ENCODE data around the gene AKIRIN2. TPM values are rescaled to one million over a fixed set of nuclear protein-coding genes. Genes with fewer than 3 reads are reported as not detected.

AKIRIN2 gene
- total RNA-seq, 2 experiments from 2014 or later: 91.0 to 92.5 TPM

GRCh38 chr6:87636315-87636714 is 65.7 kb downstream of the AKIRIN2 start:
- TF ChIP-seq CTCF (IDR thresholded peaks at IDR 0.05): no peak
- Histone ChIP-seq H3K36me3 (ENCODE audit: insufficient read depth, low read length) (peaks cover 12% of the 10 kb centered on the region), H3K4me3 (ENCODE audit: low read length) (no peak overlapping the region), H3K9me3 (ENCODE audit: control insufficient read depth in 1 of 2, insufficient read depth in 1 of 2, low read length in 2 of 2) (no peaks in the 10 kb centered on the region), H3K4me1 (ENCODE audit: insufficient read depth, low read length) (no peaks in the 10 kb centered on the region), H3K27ac (ENCODE audit: low read depth in 1 of 2, low read length in 2 of 2) (no peak overlapping the region), H3K27me3 (ENCODE audit: control insufficient read depth in 1 of 2, insufficient read depth in 2 of 2, low read length in 2 of 2) (no peaks in the 10 kb centered on the region)
- DNase-seq (no peak), ATAC-seq (ENCODE audit: poor library complexity) (no peak)
- Mint-ChIP-seq H3K36me3 (ENCODE audit: low read depth) (peaks cover 69% of the 10 kb centered on the region), H3K9me3 (no peaks in the 10 kb centered on the region), H3K27me3 (no peaks in the 10 kb centered on the region), H3K27ac (no peak overlapping the region), H3K4me3 (no peak overlapping the region), H3K4me1 (ENCODE audit: low read depth) (no peaks in the 10 kb centered on the region)
- intact Hi-C loops (cut with DNase I, micrococcal nuclease): no loop called here
- ChIA-PET POLR2A (interaction anchor here (1.0 kb wide), 1 partner anchor 9 kb away, joined by 3 read pairs; no protein-coding TSS in a partner anchor), CTCF (no interaction called here)

DNA sequence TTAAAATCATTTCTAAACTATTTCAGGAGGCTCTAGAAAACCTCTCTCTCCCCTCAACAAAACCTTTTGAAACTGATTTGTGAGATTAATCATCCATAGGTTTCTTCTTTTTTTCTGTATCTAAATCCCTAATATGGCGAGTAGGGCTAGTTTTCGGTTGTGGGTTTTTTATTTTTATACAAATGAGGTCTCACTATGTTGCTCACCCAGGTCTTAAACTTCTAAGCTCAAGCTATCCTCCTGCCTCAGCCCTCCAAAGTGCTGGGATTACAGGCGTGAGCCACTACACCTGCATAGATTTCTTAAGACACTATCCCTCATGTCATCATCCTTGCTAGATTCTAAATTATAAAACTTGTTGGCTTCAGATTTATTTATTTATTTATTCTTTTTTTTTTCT is 68.2 kb downstream of the AKIRIN2 start:
- Histone ChIP-seq H3K4me3 (ENCODE audit: low read length) (no peak overlapping the region), H3K4me1 (ENCODE audit: insufficient read depth, low read length) (no peaks in the 10 kb centered on the region), H3K27me3 (ENCODE audit: control insufficient read depth in 1 of 2, insufficient read depth in 2 of 2, low read length in 2 of 2) (no peaks in the 10 kb centered on the region), H3K27ac (ENCODE audit: low read depth in 1 of 2, low read length in 2 of 2) (no peak overlapping the region), H3K9me3 (ENCODE audit: control insufficient read depth in 1 of 2, insufficient read depth in 1 of 2, low read length in 2 of 2) (no peaks in the 10 kb centered on the region), H3K36me3 (ENCODE audit: insufficient read depth, low read length) (peaks cover 13% of the 10 kb centered on the region)
- no peak overlapping the region for H3K27ac Mint-ChIP-seq
- CTCF ChIA-PET: no interaction called here
- no peaks in the 10 kb centered on the region for H3K9me3 Mint-ChIP-seq
- POLR2A ChIA-PET: no interaction called here
- TF ChIP-seq CTCF (IDR thresholded peaks at IDR 0.05): no peak
- no peak overlapping the region for H3K4me3 Mint-ChIP-seq
- ATAC-seq (ENCODE audit: poor library complexity): no peak
- H3K27me3 Mint-ChIP-seq: no peaks in the 10 kb centered on the region
- intact Hi-C loops (cut with DNase I, micrococcal nuclease): no loop called here
- no peaks in the 10 kb centered on the region for H3K4me1 Mint-ChIP-seq (ENCODE audit: low read depth)
- no peak for DNase-seq
- H3K36me3 Mint-ChIP-seq (ENCODE audit: low read depth): peaks cover 71% of the 10 kb centered on the region

- no peak for TF ChIP-seq CTCF (IDR thresholded peaks at IDR 0.05)
- no peak overlapping the region for H3K27ac Mint-ChIP-seq
- no peak for ATAC-seq (ENCODE audit: poor library complexity)
- ChIA-PET CTCF (no interaction called here), POLR2A (no interaction called here)
- H3K4me1 Mint-ChIP-seq (ENCODE audit: low read depth): no peaks in the 10 kb centered on the region
- intact Hi-C loops (cut with DNase I, micrococcal nuclease): no loop called here
- no peaks in the 10 kb centered on the region for H3K4me1 ChIP-seq (ENCODE audit: insufficient read depth, low read length)
- H3K4me3 ChIP-seq (ENCODE audit: low read length): no peak overlapping the region
- H3K36me3 Mint-ChIP-seq (ENCODE audit: low read depth): peaks cover 66% of the 10 kb centered on the region
- no peaks in the 10 kb centered on the region for H3K9me3 Mint-ChIP-seq
- H3K9me3 ChIP-seq (ENCODE audit: control insufficient read depth in 1 of 2, insufficient read depth in 1 of 2, low read length in 2 of 2): no peaks in the 10 kb centered on the region
- no peak overlapping the region for H3K4me3 Mint-ChIP-seq
- no peaks in the 10 kb centered on the region for H3K27me3 ChIP-seq (ENCODE audit: control insufficient read depth in 1 of 2, insufficient read depth in 2 of 2, low read length in 2 of 2)
- H3K36me3 ChIP-seq (ENCODE audit: insufficient read depth, low read length): peaks cover 11% of the 10 kb centered on the region
- no peaks in the 10 kb centered on the region for H3K27me3 Mint-ChIP-seq
- DNase-seq: no peak
- no peak overlapping the region for H3K27ac ChIP-seq (ENCODE audit: low read depth in 1 of 2, low read length in 2 of 2)
These were observed 71.3 kb downstream of the AKIRIN2 start for GRCh38 chr6:87630746-87631145.
